Cardiac atrium fibroblast (primary cell): ENCODE results near the gene RTN4RL2. TPM values are rescaled to one million over a fixed set of nuclear protein-coding genes. Genes with fewer than 3 reads are reported as not detected.

Experiments
- total RNA-seq: library from RNA; depleted of rRNA; stranded (reverse); fragments of >200 nt; gene quantifications from 2 replicates; pipeline ENCODE4 v1.2.3, GENCODE V29; 2015

The RTN4RL2 gene
- total RNA-seq, result 1.1 TPM in 1 of 2 replicates, not detected in the other

DNA sequence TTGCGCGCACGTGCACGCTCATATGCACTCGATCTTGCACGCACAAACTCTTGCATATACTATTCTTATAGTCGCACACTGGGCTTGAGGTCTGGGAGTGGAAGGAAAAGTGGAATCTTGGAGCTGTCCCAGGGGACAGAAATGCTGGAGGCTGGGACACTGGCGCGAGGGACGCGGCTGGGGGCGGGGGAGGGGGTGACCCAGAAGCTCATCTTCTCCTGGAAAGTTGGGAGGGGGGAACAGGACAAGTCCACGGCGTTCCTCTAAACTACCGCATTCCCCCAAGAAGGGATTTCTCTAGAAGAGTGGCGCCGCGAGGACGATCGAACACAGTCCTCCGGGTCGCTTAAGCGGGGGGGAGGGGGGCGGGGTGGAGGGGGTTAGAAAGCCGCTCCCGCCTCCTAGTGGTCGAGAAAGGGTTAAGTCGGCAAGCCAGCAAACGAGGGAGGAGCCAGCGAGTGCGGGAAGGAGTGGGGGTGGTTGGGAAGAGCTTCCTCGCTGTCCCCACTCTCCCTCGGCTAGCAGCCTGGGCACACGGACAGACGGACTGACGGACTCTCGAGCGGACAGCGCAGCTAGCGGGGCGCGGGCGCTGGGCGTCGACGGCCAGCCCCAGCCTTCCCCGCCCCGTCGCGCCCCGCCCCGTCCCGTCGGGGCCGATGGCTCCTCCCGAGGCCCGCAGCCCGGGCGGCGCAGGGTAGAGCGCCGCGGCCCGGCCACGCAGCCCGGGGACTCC, at the start of gene RTN4RL2:
Gene RTN4RL2 (plus strand): TSS at position 507 of the 736 bp plus-strand sequence. CDS start 338 bp downstream, outside the sequence.

GRCh38 chr11:57426929-57427726, 33.2 kb upstream of the RTN4RL2 start, which contains the start of gene SLC43A3:
Gene SLC43A3, minus strand, starts transcription at chr11:57427121. Its CDS starts 949 bp downstream, at chr11:57426172.

GRCh38 chr11:57515332-57516060, 55.2 kb downstream of the RTN4RL2 start, which contains the start of gene SLC43A1:
Gene SLC43A1, minus strand, starts transcription at chr11:57515702. Its CDS starts 1,591 bp downstream, at chr11:57514111.

Other genes with a start within 250 kb of the RTN4RL2 start
- 0.65 and 1.4 TPM in 2 replicates for gene APLNR, start 223.3 kb upstream of the RTN4RL2 start, total RNA-seq
- gene TNKS1BP1, start 135.6 kb upstream of the RTN4RL2 start, total RNA-seq, result 85.5 and 85.6 TPM in 2 replicates
- 56.5 and 60.1 TPM in 2 replicates for gene SSRP1, start 124.6 kb upstream of the RTN4RL2 start, total RNA-seq
- not detected in 2 replicates for gene P2RX3, start 122.2 kb upstream of the RTN4RL2 start, total RNA-seq
- not detected in 2 replicates for gene PRG3, start 79.4 kb upstream of the RTN4RL2 start, total RNA-seq
- gene PRG2, start 69.9 kb upstream of the RTN4RL2 start, total RNA-seq, result not detected in 2 replicates
- gene SLC43A3, start 33.4 kb upstream of the RTN4RL2 start, total RNA-seq, result 20.7 and 35.0 TPM in 2 replicates
- 8.6 and 14.6 TPM in 2 replicates for gene SLC43A1, start 55.2 kb downstream of the RTN4RL2 start, total RNA-seq
- 14.6 and 35.6 TPM in 2 replicates for gene TIMM10, start 70.2 kb downstream of the RTN4RL2 start, total RNA-seq
- gene SMTNL1, start 77.1 kb downstream of the RTN4RL2 start, total RNA-seq, result not detected in 2 replicates
- 48.1 and 61.7 TPM in 2 replicates for gene UBE2L6, start 107.1 kb downstream of the RTN4RL2 start, total RNA-seq
- gene SERPING1, start 137.2 kb downstream of the RTN4RL2 start, total RNA-seq, result 169 and 221 TPM in 2 replicates
- 0.16 TPM in 1 of 2 replicates, not detected in the other for gene YPEL4, start 189.4 kb downstream of the RTN4RL2 start, total RNA-seq
- 11.0 and 16.7 TPM in 2 replicates for gene CLP1, start 197.2 kb downstream of the RTN4RL2 start, total RNA-seq
- 40.6 and 44.6 TPM in 2 replicates for gene ZDHHC5, start 207.6 kb downstream of the RTN4RL2 start, total RNA-seq